Neutrophil (primary cell): Measurements from ENCODE around the gene TMEM184A.

Experiments
- H3K27ac ChIP-seq: fragments of 200-600 bp; sonication (generic); 2 replicates; pipeline ENCODE4 v1.5.1; 2016; ENCODE audit warnings: mild to moderate bottlenecking, moderate library complexity
- H3K27me3 ChIP-seq: fragments of 200-600 bp; sonication (generic); 2 replicates; pipeline ENCODE4 v1.6.0; 2016; ENCODE audit warnings: mild to moderate bottlenecking
- H3K36me3 ChIP-seq: fragments of 200-600 bp; sonication (generic); 2 replicates; pipeline ENCODE4 v1.5.1; 2017
- H3K4me1 ChIP-seq, 2 experiments: fragments of 200-600 bp in 1 of 2; sonication (generic) in 1 of 2; 1 replicate in 1 of 2; 2 replicates in 1 of 2; pipeline versions ENCODE4 v1.5.1 to v1.6.1; 2013 to 2016; ENCODE audit warnings: low read depth in 1 of 2, low read length in 1 of 2, mild to moderate bottlenecking in 1 of 2, moderate library complexity in 1 of 2; ENCODE audit not compliant: control insufficient read depth in 1 of 2, insufficient read depth in 1 of 2
- H3K4me3 ChIP-seq, 2 experiments: fragments of 200-600 bp in 1 of 2; sonication (generic) in 1 of 2; 1 replicate in 1 of 2; 2 replicates in 1 of 2; pipeline ENCODE4 v1.5.1; 2013 to 2016; ENCODE audit warnings: low read depth in 1 of 2, low read length in 1 of 2, mild to moderate bottlenecking in 1 of 2, moderate library complexity in 1 of 2
- H3K9me3 ChIP-seq: fragments of 200-600 bp; sonication (generic); 2 replicates; pipeline ENCODE4 v1.5.1; 2016
- CTCF ChIP-seq: fragments of 200-600 bp; sonication (generic); IDR thresholded peaks from 2 replicates; pipeline ENCODE4 v1.5.1; 2016; ENCODE audit warnings: antibody characterized with exemption

TMEM184A gene

GRCh38 chr7:1596181-1597043, 40.4 kb upstream of the TMEM184A start:
- no peak for TF ChIP-seq CTCF
- no peaks in the 10 kb centered on the region for H3K36me3 ChIP-seq
- H3K9me3 ChIP-seq = no peaks in the 10 kb centered on the region
- H3K4me1 ChIP-seq = no peaks in the 10 kb centered on the region
- H3K4me3 ChIP-seq = no peak overlapping the region
- peaks cover 25% of the 10 kb centered on the region for H3K27me3 ChIP-seq
- no peak overlapping the region for H3K27ac ChIP-seq

DNA sequence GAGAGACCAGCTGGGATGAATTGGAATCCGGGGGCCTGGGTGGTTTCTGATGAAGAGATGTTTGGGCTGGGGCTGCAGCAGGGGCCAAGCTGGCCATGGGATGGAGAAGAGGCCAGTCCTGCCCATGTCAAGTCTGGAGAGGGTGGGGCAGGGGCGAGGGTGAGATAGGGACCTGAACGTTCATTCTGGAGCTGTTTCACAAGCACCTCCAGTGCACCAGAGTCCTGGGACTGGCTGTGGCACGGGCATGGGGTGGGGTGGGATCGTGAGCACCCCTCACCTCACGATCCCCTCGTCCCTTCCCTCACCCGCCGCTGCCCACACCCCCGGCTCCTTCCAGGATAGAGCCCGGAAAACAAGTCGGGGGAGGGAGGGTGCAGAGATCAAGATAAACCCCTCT, 39.6 kb upstream of the TMEM184A start:
- no peaks in the 10 kb centered on the region for H3K36me3 ChIP-seq
- no peaks in the 10 kb centered on the region for H3K9me3 ChIP-seq
- TF ChIP-seq CTCF = no peak
- peaks cover 33% of the 10 kb centered on the region for H3K27me3 ChIP-seq
- H3K27ac ChIP-seq = no peak overlapping the region
- H3K4me1 ChIP-seq = no peaks in the 10 kb centered on the region
- no peak overlapping the region for H3K4me3 ChIP-seq

GRCh38 chr7:1595027-1595426, 39.0 kb upstream of the TMEM184A start:
- Histone ChIP-seq H3K4me1 (no peaks in the 10 kb centered on the region), H3K36me3 (no peaks in the 10 kb centered on the region), H3K4me3 (no peak overlapping the region), H3K27me3 (peaks cover 39% of the 10 kb centered on the region), H3K9me3 (no peaks in the 10 kb centered on the region), H3K27ac (no peak overlapping the region)
- TF ChIP-seq CTCF = no peak

GRCh38 chr7:1593904-1594421, 38.0 kb upstream of the TMEM184A start:
- Histone ChIP-seq H3K4me1 (no peaks in the 10 kb centered on the region), H3K27ac (no peak overlapping the region), H3K4me3 (no peak overlapping the region), H3K36me3 (no peaks in the 10 kb centered on the region), H3K27me3 (peaks cover 47% of the 10 kb centered on the region), H3K9me3 (no peaks in the 10 kb centered on the region)
- TF ChIP-seq CTCF = no peak

DNA sequence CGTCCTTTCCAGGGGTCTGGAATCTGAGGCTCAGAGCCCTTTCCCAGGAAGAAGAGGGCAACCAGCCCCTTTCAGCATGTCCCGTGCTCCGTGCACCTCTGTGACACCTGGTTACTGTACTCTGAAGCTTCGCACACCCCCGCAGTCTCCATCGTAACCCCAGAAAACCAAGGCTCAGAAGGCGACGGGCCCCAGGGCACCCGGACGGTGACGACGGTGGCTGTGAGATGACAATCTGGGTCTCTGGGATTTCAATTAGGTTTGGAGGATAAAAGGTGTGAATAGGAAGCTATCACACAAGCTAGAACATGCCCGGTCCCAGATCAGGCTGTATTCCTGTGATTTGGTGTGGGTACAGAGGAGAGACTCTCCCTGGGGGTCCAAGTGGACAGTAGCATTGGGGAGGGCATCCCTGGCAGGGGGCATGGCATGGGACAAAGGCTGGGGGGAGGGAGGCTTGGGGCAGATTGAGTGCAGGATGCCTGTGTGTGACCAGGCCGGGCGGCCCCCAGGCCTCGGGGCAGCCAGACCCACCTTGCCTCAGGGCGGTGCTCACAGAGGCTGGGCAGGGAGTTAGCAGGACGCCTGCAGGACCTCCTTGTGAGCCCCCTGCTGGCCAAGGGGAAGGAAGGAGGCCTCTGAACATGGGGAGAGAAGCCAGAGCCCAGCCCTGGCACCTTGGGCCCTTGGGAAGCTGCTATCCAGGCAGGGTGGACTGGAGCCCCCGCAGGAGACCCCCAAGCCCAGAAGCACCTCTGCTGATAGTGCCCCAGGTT, 37.3 kb upstream of the TMEM184A start:
- H3K4me1 ChIP-seq = no peaks in the 10 kb centered on the region
- TF ChIP-seq CTCF = no peak
- no peaks in the 10 kb centered on the region for H3K9me3 ChIP-seq
- H3K27ac ChIP-seq = no peak overlapping the region
- peaks cover 51% of the 10 kb centered on the region for H3K27me3 ChIP-seq
- H3K36me3 ChIP-seq = no peaks in the 10 kb centered on the region
- no peak overlapping the region for H3K4me3 ChIP-seq
